ENCODE results near the gene UBL7. TPM values are rescaled to one million over a fixed set of nuclear protein-coding genes. Genes with fewer than 3 reads are reported as not detected.

Gene UBL7
- total RNA-seq, 4 donors from 2014 or later: 27.3 to 66.0 (median 40.4) TPM

DNA sequence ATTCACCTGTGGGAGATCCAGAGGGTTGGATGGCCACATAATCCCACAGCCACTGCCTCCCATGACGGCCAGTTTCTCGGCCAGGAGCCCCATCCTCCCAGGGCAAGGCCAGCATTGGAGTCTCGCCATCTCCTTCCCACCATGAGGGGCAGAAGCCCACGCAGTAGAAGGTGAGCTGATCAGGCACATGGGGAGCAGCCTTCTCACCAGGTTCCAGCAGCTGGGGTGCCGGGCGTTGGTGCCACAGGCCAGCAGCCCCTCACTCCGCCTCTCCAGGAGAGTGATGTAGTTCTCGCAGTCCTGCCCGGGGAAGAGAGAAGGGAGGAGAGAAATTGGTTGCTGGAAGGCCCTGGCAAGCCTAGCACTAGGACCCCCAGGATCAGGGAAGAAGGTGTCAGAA lies 43.3 kb downstream of the UBL7 start:
- DNase-seq (ENCODE audit: low spot score in 2 of 2): no peak
- Histone ChIP-seq H3K36me3 (peaks cover 0 to 36% (median 0%) of the 10 kb centered on the region in 3 donors), H3K27ac (peak overlapping the region; percentile 12 to 91 (median 80)), H3K27me3 (no peaks in the 10 kb centered on the region), H3K9me3 (no peaks in the 10 kb centered on the region), H3K4me3 (no peak overlapping the region), H3K4me1 (peaks cover 0 to 98% (median 69%) of the 10 kb centered on the region in 4 donors)
- WGBS, 2 donors: 63 to 77% methylated on average over 7 to 9 of the region's 9 CpGs
- TF ChIP-seq POLR2A (IDR thresholded peaks at IDR 0.05) (no peak), EP300 (IDR thresholded peaks at IDR 0.05) (no peak)
- TF ChIP-seq, protein P1, sequence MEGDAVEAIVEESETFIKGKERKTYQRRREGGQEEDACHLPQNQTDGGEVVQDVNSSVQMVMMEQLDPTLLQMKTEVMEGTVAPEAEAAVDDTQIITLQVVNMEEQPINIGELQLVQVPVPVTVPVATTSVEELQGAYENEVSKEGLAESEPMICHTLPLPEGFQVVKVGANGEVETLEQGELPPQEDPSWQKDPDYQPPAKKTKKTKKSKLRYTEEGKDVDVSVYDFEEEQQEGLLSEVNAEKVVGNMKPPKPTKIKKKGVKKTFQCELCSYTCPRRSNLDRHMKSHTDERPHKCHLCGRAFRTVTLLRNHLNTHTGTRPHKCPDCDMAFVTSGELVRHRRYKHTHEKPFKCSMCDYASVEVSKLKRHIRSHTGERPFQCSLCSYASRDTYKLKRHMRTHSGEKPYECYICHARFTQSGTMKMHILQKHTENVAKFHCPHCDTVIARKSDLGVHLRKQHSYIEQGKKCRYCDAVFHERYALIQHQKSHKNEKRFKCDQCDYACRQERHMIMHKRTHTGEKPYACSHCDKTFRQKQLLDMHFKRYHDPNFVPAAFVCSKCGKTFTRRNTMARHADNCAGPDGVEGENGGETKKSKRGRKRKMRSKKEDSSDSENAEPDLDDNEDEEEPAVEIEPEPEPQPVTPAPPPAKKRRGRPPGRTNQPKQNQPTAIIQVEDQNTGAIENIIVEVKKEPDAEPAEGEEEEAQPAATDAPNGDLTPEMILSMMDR (IDR thresholded peaks at IDR 0.05): no peak

DNA sequence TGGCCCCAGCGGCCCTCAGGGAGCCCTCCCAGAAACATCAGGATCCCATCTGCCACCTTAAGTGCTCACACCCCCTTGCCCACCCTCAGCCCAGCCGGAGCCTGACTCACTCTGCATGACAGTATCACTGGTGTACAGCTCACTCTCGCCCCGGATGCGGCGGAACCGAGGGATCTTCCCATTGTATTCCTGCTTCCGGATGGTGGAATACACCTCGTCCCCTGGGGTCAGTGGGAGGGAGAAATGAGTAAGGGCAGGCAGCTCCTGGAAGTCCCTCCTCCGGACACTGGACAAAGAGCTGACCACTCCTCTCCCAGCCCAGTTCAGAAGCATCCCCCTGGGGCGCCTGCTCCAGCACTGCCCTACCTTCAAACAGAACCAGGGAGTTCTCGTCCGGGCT lies 43.7 kb downstream of the UBL7 start:
- TF ChIP-seq, protein P1 (IDR thresholded peaks at IDR 0.05): no peak
- TF ChIP-seq EP300 (IDR thresholded peaks at IDR 0.05) (no peak), POLR2A (IDR thresholded peaks at IDR 0.05) (no peak)
- Histone ChIP-seq H3K36me3 (peaks cover 0 to 39% (median 0%) of the 10 kb centered on the region in 3 donors), H3K27me3 (no peaks in the 10 kb centered on the region), H3K4me3 (peak overlapping the region in 1 of 4 donors; percentile 3), H3K9me3 (no peaks in the 10 kb centered on the region), H3K27ac (peak overlapping the region in 3 of 4 donors; percentile 71 to 91 (median 88)), H3K4me1 (peaks cover 0 to 99% (median 65%) of the 10 kb centered on the region in 4 donors)
- WGBS, 2 donors: 33 to 45% methylated on average over 10 to 12 of the region's 13 CpGs
- no peak for DNase-seq (ENCODE audit: low spot score in 2 of 2)

DNA sequence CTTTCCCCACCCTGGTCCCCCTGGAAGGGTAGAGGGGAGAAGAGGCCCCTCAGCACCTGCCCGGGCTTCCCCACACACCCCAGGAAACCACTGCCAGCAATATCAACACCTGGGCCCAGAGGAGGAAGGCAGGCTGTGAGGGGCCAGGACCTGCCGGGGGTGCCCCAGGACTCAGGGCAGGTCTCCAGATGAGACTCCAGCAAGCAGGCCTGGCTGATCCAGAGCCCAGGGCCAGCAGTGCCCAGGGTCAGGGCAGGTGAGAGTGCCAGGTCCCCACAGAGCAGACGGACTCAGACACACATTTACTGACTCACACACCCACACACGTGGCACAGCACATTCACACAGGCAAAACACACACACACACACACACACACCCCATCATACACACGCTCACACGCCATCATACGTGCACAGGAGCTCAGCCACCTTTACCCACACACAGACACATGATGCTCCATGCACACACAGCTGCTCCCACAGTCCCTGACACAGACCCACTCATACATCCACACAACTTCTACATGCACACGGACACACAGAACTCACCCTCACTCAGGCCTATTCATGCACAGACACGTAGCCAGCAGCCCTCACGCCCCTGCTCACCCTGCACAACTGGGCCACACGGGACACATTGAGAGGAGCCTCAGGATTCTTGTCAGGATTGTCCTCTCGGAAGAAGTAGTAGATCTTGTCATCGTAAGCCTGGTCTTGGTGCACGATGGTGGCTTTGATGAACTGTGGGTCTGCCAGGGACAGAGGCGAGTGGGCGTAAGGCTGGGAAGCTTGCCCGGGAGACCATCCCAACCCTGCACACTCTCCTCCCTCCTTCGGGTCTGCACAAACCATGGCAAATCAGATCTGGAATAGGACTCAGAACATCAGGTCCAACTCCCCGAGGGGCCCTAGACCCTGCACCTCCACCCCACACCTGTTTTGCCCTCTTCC lies 44.7 kb downstream of the UBL7 start:
- H3K36me3 ChIP-seq: peaks cover 0 to 49% (median 0%) of the 10 kb centered on the region in 3 donors
- TF ChIP-seq EP300 (IDR thresholded peaks at IDR 0.05): no peak
- TF ChIP-seq POLR2A (IDR thresholded peaks at IDR 0.05): no peak
- TF ChIP-seq, protein P1 (IDR thresholded peaks at IDR 0.05): no peak
- no peaks in the 10 kb centered on the region for H3K9me3 ChIP-seq
- no peaks in the 10 kb centered on the region for H3K27me3 ChIP-seq
- peaks cover 0 to 93% (median 58%) of the 10 kb centered on the region in 4 donors for H3K4me1 ChIP-seq
- peak overlapping the region in 1 of 4 donors; percentile 4 for H3K4me3 ChIP-seq
- DNase-seq (ENCODE audit: low spot score in 2 of 2): no peak
- peak overlapping the region; percentile 19 to 91 (median 70) for H3K27ac ChIP-seq
- 48 to 55% methylated on average over 17 to 19 of the region's 19 CpGs for WGBS, 2 donors

DNA sequence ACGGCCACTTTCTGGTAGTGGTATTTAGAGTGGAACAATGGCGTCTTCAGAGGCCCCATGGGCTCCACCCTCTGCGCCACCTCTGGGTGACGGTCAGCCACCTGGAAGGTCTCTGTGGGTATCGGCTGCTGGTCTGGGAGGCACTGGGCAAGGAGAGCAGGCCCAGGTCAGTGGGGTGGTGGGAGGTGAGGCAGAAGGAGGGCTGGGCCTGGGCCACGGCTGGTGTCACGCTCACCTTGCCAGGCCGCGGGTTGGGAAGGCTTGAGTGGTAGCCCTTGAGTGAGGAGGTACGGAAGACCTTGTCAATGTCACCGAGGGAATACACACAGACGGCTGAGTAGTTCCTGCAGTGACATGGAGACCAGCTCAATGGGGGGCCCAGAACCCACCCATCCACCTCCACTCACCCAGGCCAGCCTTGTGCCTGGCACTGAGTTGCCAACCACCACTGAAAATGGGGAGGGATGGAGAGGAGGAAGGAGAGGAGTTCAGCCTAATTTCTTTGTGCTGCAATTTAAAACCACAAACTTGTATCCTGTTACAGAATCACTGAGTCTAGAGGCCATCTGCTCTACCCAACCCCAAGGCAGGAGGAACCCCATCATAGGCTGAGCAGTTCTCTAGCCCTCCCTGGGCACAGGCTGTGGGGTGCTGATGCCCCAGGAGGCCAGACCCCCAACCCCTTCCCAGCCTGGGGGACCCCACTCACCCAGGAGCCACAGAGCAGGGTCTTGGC lies 46.2 kb downstream of the UBL7 start:
- DNase-seq (ENCODE audit: low spot score in 2 of 2): no peak
- Histone ChIP-seq H3K4me1 (peaks cover 0 to 82% (median 43%) of the 10 kb centered on the region in 4 donors), H3K4me3 (no peak overlapping the region), H3K9me3 (no peaks in the 10 kb centered on the region), H3K27me3 (no peaks in the 10 kb centered on the region), H3K36me3 (peaks cover 0 to 63% (median 0%) of the 10 kb centered on the region in 3 donors), H3K27ac (peak overlapping the region in 2 of 4 donors; percentile 29 to 91)
- 89% methylated on average over 12 of the region's 12 CpGs for WGBS, 2 donors
- TF ChIP-seq, protein P1 (IDR thresholded peaks at IDR 0.05): no peak
- no peak for TF ChIP-seq EP300 (IDR thresholded peaks at IDR 0.05)
- no peak for TF ChIP-seq POLR2A (IDR thresholded peaks at IDR 0.05)
